H1 (cell line): ENCODE data around the gene LPCAT1. TPM values are rescaled to one million over a fixed set of nuclear protein-coding genes. Genes with fewer than 3 reads are reported as not detected.

Source experiments
- BACH1 ChIP-seq: IDR thresholded peaks from 2 replicates; pipeline ENCODE4 v1.6.1; 2012; ENCODE audit warnings: low read length, improper control_type of control experiment
- CBX8 ChIP-seq: fragments of 300-800, 300-1000 bp; sonication (generic); IDR thresholded peaks from 2 replicates; pipeline ENCODE4 v1.7.1; 2016; ENCODE audit warnings: low read depth, low read length, borderline replicate concordance
- CEBPB ChIP-seq: IDR thresholded peaks from 2 replicates; pipeline ENCODE4 v1.6.1; 2012; ENCODE audit warnings: low read depth, low read length
- CTBP2 ChIP-seq: IDR thresholded peaks from 2 replicates; pipeline ENCODE4 v1.7.0; 2011; ENCODE audit warnings: borderline replicate concordance, mild to moderate bottlenecking, moderate library complexity, mixed read lengths, low read length; ENCODE audit not compliant: insufficient read depth, insufficient read length
- GTF2F1 ChIP-seq: IDR thresholded peaks from 2 replicates; pipeline ENCODE4 v1.6.1; 2012; ENCODE audit warnings: low read depth, low read length, improper control_type of control experiment, borderline replicate concordance
- JUND ChIP-seq: IDR thresholded peaks from 2 replicates; pipeline ENCODE4 v1.6.1; 2011; ENCODE audit warnings: mild to moderate bottlenecking, improper control_type of control experiment, low read length
- KDM5A ChIP-seq: fragments of 200-600 bp; IDR thresholded peaks from 2 replicates; pipeline ENCODE4 v1.7.1; 2012; ENCODE audit warnings: mild to moderate bottlenecking, low read length, inconsistent platforms, mixed read lengths
- POU5F1 ChIP-seq: IDR thresholded peaks from 2 replicates; pipeline ENCODE4 v1.6.1; 2011; ENCODE audit warnings: low read depth, mild to moderate bottlenecking, low read length, moderate library complexity
- RNF2 ChIP-seq: fragments of 200-900, 300-1000 bp; sonication (generic); IDR thresholded peaks from 2 replicates; pipeline ENCODE4 v1.7.1; 2016; ENCODE audit warnings: borderline replicate concordance, low read depth, mild to moderate bottlenecking, antibody characterized with exemption, low read length; ENCODE audit not compliant: poor library complexity, severe bottlenecking; ENCODE audit errors: missing control alignments
- SP1 ChIP-seq: IDR thresholded peaks from 2 replicates; pipeline ENCODE4 v1.6.1; 2011; ENCODE audit warnings: low read depth, low read length
- TBP ChIP-seq: IDR thresholded peaks from 2 replicates; pipeline ENCODE4 v1.6.1; 2011; ENCODE audit warnings: low read depth, low read length, improper control_type of control experiment
- TCF12 ChIP-seq: IDR thresholded peaks from 2 replicates; pipeline ENCODE4 v1.6.1; 2011; ENCODE audit warnings: low read depth, mild to moderate bottlenecking, low read length
- polyA plus RNA-seq, 7 experiments: library from polyadenylated mRNA; depleted of rRNA in 3 of 7; stranded (reverse) in 5 of 7; unstranded in 2 of 7; fragments of >200 nt in 5 of 7; fragments of 200-250 nt in 2 of 7; gene quantifications; 1 replicate in 5 of 7; 2 replicates in 1 of 7; 4 replicates in 1 of 7; pipeline versions ENCODE4 v1.2.1 to v1.2.3, GENCODE V29; 2011 to 2013; ENCODE audit warnings: missing spikeins in 2 of 7, mixed read lengths in 2 of 7
- total RNA-seq: library from RNA; stranded (reverse); fragmentation: NEBNext Ultra II Directional; extraction: Animal tissue kit (Norgen Biotek cat#: 25700); gene quantifications from 2 replicates; pipeline ENCODE4 v1.2.1, GENCODE V29; 2021

Gene LPCAT1
- total and polyA plus RNA-seq, 2 of the 8 experiments (the other 6 are each of a cell fraction or from before 2014, with no cell fraction given), result 107 to 260 TPM

GRCh38 chr5:1523793-1524480 is at the start of gene LPCAT1 (continued):
- TF ChIP-seq TBP (no peak), JUND (no peak), CTBP2 (no peak), CEBPB (no peak), KDM5A (no peak), POU5F1 (no peak), TCF12 (no peak), SP1 (no peak), RNF2 (no peak), CBX8 (no peak), GTF2F1 (no peak), BACH1 (no peak)
